GM23248 (cell line): Measurements from ENCODE around the gene RIC1. TPM values are rescaled to one million over a fixed set of nuclear protein-coding genes. Genes with fewer than 3 reads are reported as not detected.

Source experiments
- DNase-seq: peaks from one replicate; pipeline ENCODE4 v3.0.0-alpha.2; 2015
- H2AFZ ChIP-seq: fragments of 200-600 bp; sonication (generic); 2 replicates; pipeline ENCODE4 v1.6.1; 2016; ENCODE audit warnings: antibody characterized with exemption
- H3F3A ChIP-seq: fragments of 200-600 bp; sonication (generic); 2 replicates; pipeline ENCODE4 v1.6.1; 2016; ENCODE audit warnings: mild to moderate bottlenecking, antibody characterized with exemption, mixed run types; ENCODE audit not compliant: insufficient read depth
- H3K27ac ChIP-seq: fragments of 200-600 bp; sonication (generic); 2 replicates; pipeline ENCODE4 v1.5.1; 2016; ENCODE audit warnings: mild to moderate bottlenecking
- H3K27me3 ChIP-seq: fragments of 200-600 bp; sonication (generic); replicated peaks from 2 replicates; pipeline ENCODE4 v1.6.1; 2016; ENCODE audit warnings: mild to moderate bottlenecking; ENCODE audit not compliant: insufficient read depth
- H3K36me3 ChIP-seq: fragments of 200-600 bp; sonication (generic); 2 replicates; pipeline ENCODE4 v1.6.1; 2016; ENCODE audit warnings: low read depth, mild to moderate bottlenecking
- H3K4me1 ChIP-seq: fragments of 200-600 bp; sonication (generic); 2 replicates; pipeline ENCODE4 v1.6.1; 2016; ENCODE audit warnings: mild to moderate bottlenecking; ENCODE audit not compliant: insufficient read depth
- H3K4me2 ChIP-seq: fragments of 200-600 bp; sonication (generic); one replicate; pipeline ENCODE4 v1.6.1; 2016; ENCODE audit warnings: mild to moderate bottlenecking; ENCODE audit not compliant: unreplicated experiment
- H3K4me3 ChIP-seq: fragments of 200-600 bp; sonication (generic); 2 replicates; pipeline ENCODE4 v1.5.1; 2016; ENCODE audit warnings: mild to moderate bottlenecking
- H3K79me2 ChIP-seq: fragments of 200-600 bp; sonication (generic); 2 replicates; pipeline ENCODE4 v1.6.1; 2016; ENCODE audit warnings: mild to moderate bottlenecking; ENCODE audit not compliant: insufficient read depth
- H3K9ac ChIP-seq: fragments of 200-600 bp; sonication (generic); 2 replicates; pipeline ENCODE4 v1.6.1; 2016; ENCODE audit warnings: mild to moderate bottlenecking
- H3K9me2 ChIP-seq: fragments of 200-600 bp; sonication (generic); 2 replicates; pipeline ENCODE4 v1.6.1; 2016; ENCODE audit warnings: mixed run types, mild to moderate bottlenecking, moderate library complexity; ENCODE audit not compliant: insufficient read depth
- H3K9me3 ChIP-seq: fragments of 200-600 bp; sonication (generic); one replicate; pipeline ENCODE4 v1.6.1; 2017; ENCODE audit warnings: low read depth
- H4K20me1 ChIP-seq: fragments of 200-600 bp; sonication (generic); 2 replicates; pipeline ENCODE4 v1.6.0; 2016; ENCODE audit not compliant: insufficient read depth
- EZH2 ChIP-seq: fragments of 200-600 bp; sonication (generic); IDR thresholded peaks from 2 replicates; pipeline ENCODE4 v1.6.1; 2018; ENCODE audit warnings: antibody characterized with exemption, mild to moderate bottlenecking; ENCODE audit not compliant: insufficient read depth, poor library complexity, severe bottlenecking
- EZH2phosphoT487 ChIP-seq: fragments of 200-600 bp; sonication (generic); IDR thresholded peaks from 2 replicates; pipeline ENCODE4 v1.6.1; 2018; ENCODE audit warnings: antibody characterized with exemption, moderate library complexity, mild to moderate bottlenecking, low read depth; ENCODE audit not compliant: insufficient read depth
- WGBS, 2 experiments: methylation state at CpG; one replicate each; pipeline ENCODE4 v1.1.6; 2015 to 2017; ENCODE audit warnings: low lambda C conversion rate in 2 of 2, low coverage in 1 of 2; ENCODE audit errors: missing lambda C conversion rate in 2 of 2; 5-methylcytosine and 5-hydroxymethylcytosine counted together
- in situ Hi-C: fragments of 300-500 bp; cut with MboI; formaldehyde crosslinking; loops from 2 replicates; pipeline ENCODE4 v1.15.0; 2020
- polyA plus RNA-seq: library from polyadenylated mRNA; unstranded; fragments of >200 nt; fragmentation: Nextera tagmentation; extraction: Ambion mirVana; gene quantifications from 2 replicates; pipeline ENCODE4 v1.2.1, GENCODE V29; 2016
- total RNA-seq: library from RNA; depleted of rRNA; stranded (reverse); fragments of >200 nt; shearing (Covaris generic); gene quantifications from 2 replicates; pipeline ENCODE4 v1.2.3, GENCODE V29; 2014

Gene RIC1
- total and polyA plus RNA-seq, 2 experiments from 2014 or later = 13.0 to 48.7 TPM

GRCh38 chr9:5593904-5594303 is 35.0 kb upstream of the RIC1 start:
- H3K4me2 ChIP-seq = no peak overlapping the region
- H3K9me3 ChIP-seq = no peaks in the 10 kb centered on the region
- TF ChIP-seq EZH2phosphoT487 (no peak), EZH2 (no peak)
- H3K4me3 ChIP-seq = no peak overlapping the region
- 88 to 89% methylated on average over 2 of the region's 2 CpGs for WGBS, 2 experiments
- no peaks in the 10 kb centered on the region for H3K9me2 ChIP-seq
- no peak overlapping the region for H2AFZ ChIP-seq
- no peaks in the 10 kb centered on the region for H3K4me1 ChIP-seq
- H3F3A ChIP-seq = no peaks in the 10 kb centered on the region
- no peaks in the 10 kb centered on the region for H3K27me3 ChIP-seq
- no peak overlapping the region for H3K27ac ChIP-seq
- H4K20me1 ChIP-seq = no peaks in the 10 kb centered on the region
- H3K9ac ChIP-seq = no peak overlapping the region
- H3K79me2 ChIP-seq = no peaks in the 10 kb centered on the region
- DNase-seq = no peak
- in situ Hi-C loops = loop anchor here (5.0 to 10.0 kb wide), 2 partner anchors 147 to 829 kb away; no protein-coding TSS in a partner anchor
- H3K36me3 ChIP-seq = no peaks in the 10 kb centered on the region

DNA sequence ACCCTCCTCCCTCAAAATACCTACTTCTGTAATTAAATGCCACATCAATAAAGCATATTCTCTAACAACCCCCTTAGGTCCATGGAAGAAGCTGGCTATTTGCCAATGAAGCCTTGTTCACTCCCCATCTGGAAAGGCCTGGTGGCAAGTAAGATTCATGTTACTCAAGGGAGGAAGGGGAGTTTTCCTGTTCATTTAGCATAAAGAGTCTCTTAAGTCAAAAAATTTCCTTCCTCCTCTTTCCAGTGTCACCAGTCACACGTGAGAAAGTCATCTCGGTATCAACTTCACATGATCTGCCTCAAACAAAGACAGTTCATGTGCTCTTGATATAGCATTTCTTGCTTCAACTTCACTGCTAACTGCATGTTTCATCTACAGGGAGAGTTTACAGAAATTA is 32.7 kb upstream of the RIC1 start:
- in situ Hi-C loops = loop anchor here (5.0 to 10.0 kb wide), 2 partner anchors 409 to 831 kb away; partner anchors contain the start of gene INSL6
- Histone ChIP-seq H3K4me1 (no peaks in the 10 kb centered on the region), H3K4me2 (no peak overlapping the region), H3K4me3 (no peak overlapping the region), H3K9me2 (no peaks in the 10 kb centered on the region), H2AFZ (no peak overlapping the region), H3K27me3 (no peaks in the 10 kb centered on the region), H3F3A (no peaks in the 10 kb centered on the region), H3K79me2 (no peaks in the 10 kb centered on the region), H3K36me3 (no peaks in the 10 kb centered on the region), H4K20me1 (no peaks in the 10 kb centered on the region), H3K9me3 (no peaks in the 10 kb centered on the region), H3K9ac (no peak overlapping the region), H3K27ac (no peak overlapping the region)
- TF ChIP-seq EZH2phosphoT487 (no peak), EZH2 (no peak)
- 91 to 98% methylated on average over 2 of the region's 2 CpGs for WGBS, 2 experiments
- no peak for DNase-seq

GRCh38 chr9:5608298-5609225 is 20.3 kb upstream of the RIC1 start:
- H3K36me3 ChIP-seq = no peaks in the 10 kb centered on the region
- H3K9me2 ChIP-seq = no peaks in the 10 kb centered on the region
- peak overlapping the region; percentile 57 for H3K9ac ChIP-seq
- H3F3A ChIP-seq = no peaks in the 10 kb centered on the region
- H3K27me3 ChIP-seq = no peaks in the 10 kb centered on the region
- 0 out of 2 replicates have a peak, but pooled peaks cover 5% of the 10 kb centered on the region for H3K4me1 ChIP-seq
- peak; percentile 40 for DNase-seq
- H3K9me3 ChIP-seq = no peaks in the 10 kb centered on the region
- no peaks in the 10 kb centered on the region for H3K79me2 ChIP-seq
- H2AFZ ChIP-seq = peak overlapping the region; percentile 57
- H3K4me2 ChIP-seq = peak overlapping the region; percentile 80
- TF ChIP-seq EZH2phosphoT487 (no peak), EZH2 (no peak)
- 68 to 72% methylated on average over 6 of the region's 6 CpGs for WGBS, 2 experiments
- peak overlapping the region; percentile 69 for H3K4me3 ChIP-seq
- H4K20me1 ChIP-seq = no peaks in the 10 kb centered on the region
- in situ Hi-C loops = no loop called here
- H3K27ac ChIP-seq = no peak overlapping the region

DNA sequence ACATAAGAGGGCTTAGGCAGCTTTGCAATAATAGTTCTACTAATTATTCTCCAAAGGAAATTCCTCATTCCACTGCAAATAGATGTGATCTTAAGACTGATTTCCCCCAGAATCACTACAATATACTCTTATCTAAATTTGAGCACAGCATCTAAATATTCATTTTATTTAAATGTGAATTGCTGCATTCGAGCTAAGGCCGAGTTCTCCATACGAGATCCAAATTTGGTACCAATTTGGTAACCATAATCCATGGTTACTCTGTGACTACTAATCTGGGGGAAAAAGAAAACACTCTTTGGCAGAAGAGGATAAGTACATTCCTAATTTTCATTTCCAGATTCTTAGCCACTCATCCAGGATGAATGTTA is 19.7 kb upstream of the RIC1 start:
- no peak for TF ChIP-seq EZH2phosphoT487
- no peaks in the 10 kb centered on the region for H3K79me2 ChIP-seq
- H3K27me3 ChIP-seq = no peaks in the 10 kb centered on the region
- 30 to 37% methylated on average over 3 of the region's 3 CpGs for WGBS, 2 experiments
- peak overlapping the region; percentile 57 for H2AFZ ChIP-seq
- H4K20me1 ChIP-seq = no peaks in the 10 kb centered on the region
- H3K9me2 ChIP-seq = no peaks in the 10 kb centered on the region
- H3F3A ChIP-seq = no peaks in the 10 kb centered on the region
- no peaks in the 10 kb centered on the region for H3K9me3 ChIP-seq
- no peaks in the 10 kb centered on the region for H3K36me3 ChIP-seq
- peak overlapping the region; percentile 57 for H3K9ac ChIP-seq
- DNase-seq = peak; percentile 11
- in situ Hi-C loops = no loop called here
- 0 out of 2 replicates have a peak, but pooled peaks cover 5% of the 10 kb centered on the region for H3K4me1 ChIP-seq
- H3K27ac ChIP-seq = no peak overlapping the region
- peak overlapping the region; percentile 69 for H3K4me3 ChIP-seq
- peak overlapping the region; percentile 80 for H3K4me2 ChIP-seq
